DND-41 (cell line): ENCODE measurements around the gene SLC12A8.

ENCODE experiments used
- CTCF ChIP-seq: IDR thresholded peaks from 2 replicates; pipeline ENCODE4 v1.5.1; 2012; ENCODE audit warnings: borderline replicate concordance, low read length, moderate library complexity, mild to moderate bottlenecking; ENCODE audit not compliant: poor library complexity, severe bottlenecking; ENCODE audit errors: extremely low read depth
- EZH2 ChIP-seq: IDR thresholded peaks from 3 replicates; pipeline ENCODE4 v1.6.1; 2012; ENCODE audit warnings: borderline replicate concordance, low read depth, mild to moderate bottlenecking, moderate library complexity, low read length, inconsistent platforms; ENCODE audit not compliant: severe bottlenecking

- no peak for TF ChIP-seq CTCF
- TF ChIP-seq EZH2, result no peak
Observed at GRCh38 chr3:125165948-125166553, 46.5 kb downstream of the SLC12A8 start.
